Measurements from ENCODE around the gene SAMM50.

The SAMM50 gene

DNA sequence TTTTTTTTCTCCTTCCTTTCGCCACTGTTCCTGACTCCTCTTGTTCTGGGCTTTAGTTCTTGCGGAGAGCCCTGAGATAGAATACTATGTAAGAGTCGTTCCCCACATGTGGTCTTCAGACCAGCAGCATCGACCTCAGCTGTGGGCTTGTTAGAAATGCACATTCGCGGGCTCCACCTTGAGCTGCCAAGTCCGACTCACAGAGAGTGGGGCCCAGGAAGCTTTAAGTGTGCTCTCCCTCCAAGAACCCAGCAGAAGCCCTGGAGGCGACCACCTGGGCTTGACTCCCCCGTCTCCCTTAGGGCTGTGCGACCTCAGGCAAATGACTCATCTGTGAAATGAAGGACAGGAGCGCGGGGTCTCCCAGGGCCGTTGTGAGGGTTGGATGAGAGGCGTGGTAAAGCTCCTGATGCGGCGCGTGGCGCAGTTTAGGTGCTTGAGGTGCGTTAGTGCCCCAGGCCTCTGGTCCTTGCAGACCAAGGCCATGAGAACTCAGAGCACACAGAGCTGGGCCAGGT is 18.8 kb downstream of the SAMM50 start:
- no peaks in the 10 kb centered on the region for H3K4me1 ChIP-seq (ENCODE audit: control insufficient read depth, insufficient read depth, low read depth, low read length)
- H3K36me3 ChIP-seq (ENCODE audit: control insufficient read depth in 1 of 2, insufficient read depth in 2 of 2, low read depth in 1 of 2, low read length in 2 of 2): peaks cover 70 to 97% of the 10 kb centered on the region in 2 experiments
- no peaks in the 10 kb centered on the region for H3K9me3 ChIP-seq (ENCODE audit: control insufficient read depth, low read length)
- no peak overlapping the region for H2BK120ac ChIP-seq (ENCODE audit: low read depth, low read length)
- no peak overlapping the region for H3K4ac ChIP-seq (ENCODE audit: low read depth in 1 of 2, low read length in 2 of 2)
- no peak overlapping the region for H3K4me3 ChIP-seq (ENCODE audit: insufficient read depth in 1 of 2, low read depth in 1 of 2, low read length in 2 of 2)
- no peak overlapping the region for H2BK12ac ChIP-seq (ENCODE audit: low read length in 2 of 2)
- H3K27me3 ChIP-seq (ENCODE audit: control insufficient read depth in 1 of 2, insufficient read depth in 1 of 2, low read length in 2 of 2): no peaks in the 10 kb centered on the region
- no peak overlapping the region for H3K23ac ChIP-seq (ENCODE audit: low read length in 2 of 2)
- H3K27ac ChIP-seq (ENCODE audit: low read length, poor library complexity, severe bottlenecking): no peak overlapping the region
- no peak overlapping the region for H4K8ac ChIP-seq (ENCODE audit: low read length)
- no peak overlapping the region for H3K14ac ChIP-seq (ENCODE audit: low read length in 2 of 2)
- no peak overlapping the region for H2BK15ac ChIP-seq (ENCODE audit: low read depth, poor library complexity, severe bottlenecking)
- no peak overlapping the region for H2AFZ ChIP-seq (ENCODE audit: low read depth, low read length)
- H4K91ac ChIP-seq (ENCODE audit: low read length): no peak overlapping the region
- no peak overlapping the region for H2BK5ac ChIP-seq (ENCODE audit: low read depth, low read length, poor library complexity, severe bottlenecking)
- H3K18ac ChIP-seq (ENCODE audit: low read depth in 1 of 2, low read length in 2 of 2): no peak overlapping the region
- WGBS: 93% methylated on average over 19 of the region's 19 CpGs
- no peak overlapping the region for H2AK5ac ChIP-seq (ENCODE audit: low read length, severe bottlenecking)
- H3K9ac ChIP-seq (ENCODE audit: low read length): no peak overlapping the region
- DNase-seq: no peak
- no peak overlapping the region for H3K4me2 ChIP-seq (ENCODE audit: low read length, poor library complexity, severe bottlenecking)
- H3K79me1 ChIP-seq (replicated peaks; ENCODE audit: low read length, poor library complexity, severe bottlenecking): peaks cover 32% of the 10 kb centered on the region

- no peak overlapping the region for H4K91ac ChIP-seq (ENCODE audit: low read length)
- no peak overlapping the region for H3K18ac ChIP-seq (ENCODE audit: low read depth in 1 of 2, low read length in 2 of 2)
- H3K4me2 ChIP-seq (ENCODE audit: low read length, poor library complexity, severe bottlenecking): no peak overlapping the region
- peaks cover 71 to 97% of the 10 kb centered on the region in 2 experiments for H3K36me3 ChIP-seq (ENCODE audit: control insufficient read depth in 1 of 2, insufficient read depth in 2 of 2, low read depth in 1 of 2, low read length in 2 of 2)
- no peaks in the 10 kb centered on the region for H3K4me1 ChIP-seq (ENCODE audit: control insufficient read depth, insufficient read depth, low read depth, low read length)
- no peak overlapping the region for H2AK5ac ChIP-seq (ENCODE audit: low read length, severe bottlenecking)
- H4K8ac ChIP-seq (ENCODE audit: low read length): no peak overlapping the region
- H2BK12ac ChIP-seq (ENCODE audit: low read length in 2 of 2): no peak overlapping the region
- H3K9me3 ChIP-seq (ENCODE audit: control insufficient read depth, low read length): no peaks in the 10 kb centered on the region
- H3K4ac ChIP-seq (ENCODE audit: low read depth in 1 of 2, low read length in 2 of 2): no peak overlapping the region
- WGBS: 70% methylated on average over 4 of the region's 4 CpGs
- H3K27me3 ChIP-seq (ENCODE audit: control insufficient read depth in 1 of 2, insufficient read depth in 1 of 2, low read length in 2 of 2): no peaks in the 10 kb centered on the region
- no peak overlapping the region for H2AFZ ChIP-seq (ENCODE audit: low read depth, low read length)
- H2BK5ac ChIP-seq (ENCODE audit: low read depth, low read length, poor library complexity, severe bottlenecking): no peak overlapping the region
- no peak overlapping the region for H2BK120ac ChIP-seq (ENCODE audit: low read depth, low read length)
- no peak overlapping the region for H3K14ac ChIP-seq (ENCODE audit: low read length in 2 of 2)
- no peak overlapping the region for H2BK15ac ChIP-seq (ENCODE audit: low read depth, poor library complexity, severe bottlenecking)
- H3K23ac ChIP-seq (ENCODE audit: low read length in 2 of 2): no peak overlapping the region
- no peak overlapping the region for H3K9ac ChIP-seq (ENCODE audit: low read length)
- no peak overlapping the region for H3K27ac ChIP-seq (ENCODE audit: low read length, poor library complexity, severe bottlenecking)
- no peak overlapping the region for H3K4me3 ChIP-seq (ENCODE audit: insufficient read depth in 1 of 2, low read depth in 1 of 2, low read length in 2 of 2)
- no peak for DNase-seq
- H3K79me1 ChIP-seq (replicated peaks; ENCODE audit: low read length, poor library complexity, severe bottlenecking): peaks cover 26% of the 10 kb centered on the region
Observed at GRCh38 chr22:43975041-43975440, 19.8 kb downstream of the SAMM50 start.

DNA sequence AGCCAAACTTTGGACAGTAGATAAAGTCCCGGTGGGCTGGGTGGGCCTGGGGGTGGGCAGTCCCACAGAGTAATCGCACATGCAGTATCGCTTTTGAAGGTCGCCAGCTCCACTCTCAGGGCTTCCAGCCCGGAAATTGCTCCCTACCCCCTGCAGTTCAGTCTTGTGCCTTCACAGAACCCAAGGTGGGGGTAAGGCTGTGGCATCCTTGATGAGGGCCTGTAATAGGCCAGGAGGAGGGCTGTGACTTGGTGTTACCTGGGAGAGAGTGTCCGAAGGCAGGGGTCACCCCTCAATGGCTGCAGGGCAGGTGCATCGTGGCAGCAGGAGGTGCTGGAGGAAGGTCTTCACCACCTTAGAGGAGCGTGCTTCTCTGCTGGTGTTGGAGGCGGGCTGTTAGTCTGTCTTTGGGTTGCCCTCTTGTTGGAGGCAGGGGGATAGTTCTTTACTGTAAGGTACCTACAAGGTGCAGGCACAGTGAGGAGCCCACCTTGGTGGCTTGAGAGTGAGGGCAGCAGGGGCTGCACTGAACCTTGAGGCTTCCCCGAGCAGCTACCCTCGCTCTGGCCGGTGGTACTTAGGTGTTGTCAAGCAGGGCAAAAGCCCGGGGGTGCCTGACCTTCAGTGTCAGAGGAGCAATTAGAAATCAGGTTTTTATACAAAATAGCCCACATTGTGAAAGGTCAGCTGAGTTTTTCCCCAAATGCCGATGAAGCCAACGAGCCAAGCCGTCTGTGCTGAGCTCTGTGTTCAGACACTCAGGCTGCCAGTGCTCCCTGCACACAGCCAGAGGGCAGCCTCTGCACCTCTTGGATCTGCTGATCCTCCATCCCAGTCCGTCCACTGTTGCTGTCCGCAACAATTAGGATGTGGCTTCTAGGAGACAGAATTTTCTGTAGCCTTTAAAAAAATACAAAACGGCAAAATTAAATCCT is 21.9 kb downstream of the SAMM50 start:
- H3K23ac ChIP-seq (ENCODE audit: low read length in 2 of 2): no peak overlapping the region
- no peak overlapping the region for H3K4ac ChIP-seq (ENCODE audit: low read depth in 1 of 2, low read length in 2 of 2)
- peaks cover 74 to 99% of the 10 kb centered on the region in 2 experiments for H3K36me3 ChIP-seq (ENCODE audit: control insufficient read depth in 1 of 2, insufficient read depth in 2 of 2, low read depth in 1 of 2, low read length in 2 of 2)
- H3K9me3 ChIP-seq (ENCODE audit: control insufficient read depth, low read length): no peaks in the 10 kb centered on the region
- H3K4me2 ChIP-seq (ENCODE audit: low read length, poor library complexity, severe bottlenecking): no peak overlapping the region
- no peak overlapping the region for H2AFZ ChIP-seq (ENCODE audit: low read depth, low read length)
- H2BK5ac ChIP-seq (ENCODE audit: low read depth, low read length, poor library complexity, severe bottlenecking): no peak overlapping the region
- H2AK5ac ChIP-seq (ENCODE audit: low read length, severe bottlenecking): no peak overlapping the region
- WGBS: 97% methylated on average over 19 of the region's 19 CpGs
- H3K4me1 ChIP-seq (ENCODE audit: control insufficient read depth, insufficient read depth, low read depth, low read length): no peaks in the 10 kb centered on the region
- no peaks in the 10 kb centered on the region for H3K27me3 ChIP-seq (ENCODE audit: control insufficient read depth in 1 of 2, insufficient read depth in 1 of 2, low read length in 2 of 2)
- no peak overlapping the region for H2BK12ac ChIP-seq (ENCODE audit: low read length in 2 of 2)
- no peak for DNase-seq
- no peak overlapping the region for H3K9ac ChIP-seq (ENCODE audit: low read length)
- H3K79me1 ChIP-seq (replicated peaks; ENCODE audit: low read length, poor library complexity, severe bottlenecking): peaks cover 17% of the 10 kb centered on the region
- H3K4me3 ChIP-seq (ENCODE audit: insufficient read depth in 1 of 2, low read depth in 1 of 2, low read length in 2 of 2): no peak overlapping the region
- no peak overlapping the region for H3K18ac ChIP-seq (ENCODE audit: low read depth in 1 of 2, low read length in 2 of 2)
- no peak overlapping the region for H3K27ac ChIP-seq (ENCODE audit: low read length, poor library complexity, severe bottlenecking)
- H4K91ac ChIP-seq (ENCODE audit: low read length): no peak overlapping the region
- no peak overlapping the region for H3K14ac ChIP-seq (ENCODE audit: low read length in 2 of 2)
- no peak overlapping the region for H4K8ac ChIP-seq (ENCODE audit: low read length)
- no peak overlapping the region for H2BK120ac ChIP-seq (ENCODE audit: low read depth, low read length)
- no peak overlapping the region for H2BK15ac ChIP-seq (ENCODE audit: low read depth, poor library complexity, severe bottlenecking)

DNA sequence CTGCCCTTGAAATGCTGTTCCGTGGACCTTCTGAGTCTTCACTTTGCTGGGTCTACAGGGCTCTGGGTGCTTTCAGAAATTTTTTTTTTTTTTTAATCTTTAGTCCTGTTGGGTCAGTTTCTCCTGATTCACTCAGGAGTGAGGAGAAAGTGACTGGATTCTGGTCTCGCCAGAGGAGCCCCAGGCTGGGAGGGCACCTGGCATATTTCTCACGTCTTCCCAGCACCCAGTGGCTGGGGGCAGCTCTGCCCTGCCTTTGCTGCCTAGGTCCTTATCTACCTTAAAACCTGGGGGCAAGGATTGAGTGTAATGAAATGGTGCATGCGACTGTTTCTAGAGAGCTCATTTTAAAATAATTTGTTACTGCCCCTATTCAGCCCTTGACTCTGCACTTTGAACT is 23.3 kb downstream of the SAMM50 start:
- no peak overlapping the region for H2AFZ ChIP-seq (ENCODE audit: low read depth, low read length)
- no peak overlapping the region for H3K4me3 ChIP-seq (ENCODE audit: insufficient read depth in 1 of 2, low read depth in 1 of 2, low read length in 2 of 2)
- no peak overlapping the region for H3K23ac ChIP-seq (ENCODE audit: low read length in 2 of 2)
- H3K4ac ChIP-seq (ENCODE audit: low read depth in 1 of 2, low read length in 2 of 2): no peak overlapping the region
- no peak overlapping the region for H3K27ac ChIP-seq (ENCODE audit: low read length, poor library complexity, severe bottlenecking)
- peaks cover 14% of the 10 kb centered on the region for H3K79me1 ChIP-seq (replicated peaks; ENCODE audit: low read length, poor library complexity, severe bottlenecking)
- H4K8ac ChIP-seq (ENCODE audit: low read length): no peak overlapping the region
- no peaks in the 10 kb centered on the region for H3K27me3 ChIP-seq (ENCODE audit: control insufficient read depth in 1 of 2, insufficient read depth in 1 of 2, low read length in 2 of 2)
- no peak overlapping the region for H3K9ac ChIP-seq (ENCODE audit: low read length)
- no peak overlapping the region for H2BK5ac ChIP-seq (ENCODE audit: low read depth, low read length, poor library complexity, severe bottlenecking)
- peaks cover 71 to 97% of the 10 kb centered on the region in 2 experiments for H3K36me3 ChIP-seq (ENCODE audit: control insufficient read depth in 1 of 2, insufficient read depth in 2 of 2, low read depth in 1 of 2, low read length in 2 of 2)
- no peaks in the 10 kb centered on the region for H3K9me3 ChIP-seq (ENCODE audit: control insufficient read depth, low read length)
- H3K14ac ChIP-seq (ENCODE audit: low read length in 2 of 2): no peak overlapping the region
- H3K4me1 ChIP-seq (ENCODE audit: control insufficient read depth, insufficient read depth, low read depth, low read length): no peaks in the 10 kb centered on the region
- no peak overlapping the region for H2AK5ac ChIP-seq (ENCODE audit: low read length, severe bottlenecking)
- whole genome bisulfite sequencing: 97% methylated on average over 4 of the region's 4 CpGs
- no peak overlapping the region for H4K91ac ChIP-seq (ENCODE audit: low read length)
- no peak overlapping the region for H3K18ac ChIP-seq (ENCODE audit: low read depth in 1 of 2, low read length in 2 of 2)
- H2BK120ac ChIP-seq (ENCODE audit: low read depth, low read length): no peak overlapping the region
- H2BK15ac ChIP-seq (ENCODE audit: low read depth, poor library complexity, severe bottlenecking): no peak overlapping the region
- H2BK12ac ChIP-seq (ENCODE audit: low read length in 2 of 2): no peak overlapping the region
- no peak for DNase-seq
- no peak overlapping the region for H3K4me2 ChIP-seq (ENCODE audit: low read length, poor library complexity, severe bottlenecking)

All from mesenchymal stem cell (in vitro differentiated cells and primary cell).